H1 (cell line): ENCODE data around the gene TNIK. TPM values are rescaled to one million over a fixed set of nuclear protein-coding genes. Genes with fewer than 3 reads are reported as not detected.

Source experiments
- CTCF ChIA-PET: fragments of 300-600 bp; sonication (Branson Sonifier 250); formaldehyde crosslinking; loops from one replicate; lab custom pipeline; 2021; ENCODE audit not compliant: partially characterized antibody; lab: Charles Lee
- POLR2A ChIA-PET: fragments of 300-600 bp; sonication (Branson Sonifier 250); formaldehyde crosslinking; loops from one replicate; lab custom pipeline; 2021; ENCODE audit warnings: inconsistent platforms; ENCODE audit not compliant: partially characterized antibody; lab: Charles Lee
- DNase-seq, 2 experiments: peaks; one replicate each; pipeline versions ENCODE4 v3.0.0 to v3.0.0-alpha.2; 2010 to 2022; ENCODE audit warnings: low spot score in 2 of 2, low read depth in 1 of 2, mixed read lengths in 1 of 2
- FAIRE-seq: peaks from 2 replicates; lab custom pipeline; 2011; peaks lifted over from hg19 to GRCh38; lab: Jason Lieb, UNC
- H2AFZ ChIP-seq: 2 replicates; pipeline ENCODE4 v1.8.1; 2012; ENCODE audit warnings: low read length, inconsistent platforms
- H2AK5ac ChIP-seq: 2 replicates; pipeline ENCODE4 v1.6.1; 2013; ENCODE audit warnings: low read depth, low read length
- H2BK120ac ChIP-seq: replicated peaks from 2 replicates; pipeline ENCODE3; 2013; ENCODE audit warnings: low read depth, low read length, inconsistent platforms
- H2BK12ac ChIP-seq: 2 replicates; pipeline ENCODE4 v1.6.1; 2013; ENCODE audit warnings: low read depth, low read length
- H2BK15ac ChIP-seq: 2 replicates; pipeline ENCODE4 v1.6.1; 2013; ENCODE audit warnings: low read length
- H2BK20ac ChIP-seq: 2 replicates; pipeline ENCODE4 v1.6.1; 2013; ENCODE audit warnings: low read length
- H2BK5ac ChIP-seq: 2 replicates; pipeline ENCODE4 v1.6.1; 2013; ENCODE audit warnings: low read depth, low read length
- H3K14ac ChIP-seq: 2 replicates; pipeline ENCODE4 v1.6.1; 2013; ENCODE audit warnings: inconsistent platforms; ENCODE audit not compliant: insufficient read length
- H3K18ac ChIP-seq: 2 replicates; pipeline ENCODE4 v1.6.1; 2013; ENCODE audit warnings: low read length; ENCODE audit errors: extremely low read depth
- H3K23ac ChIP-seq: 2 replicates; pipeline ENCODE4 v1.6.1; 2013; ENCODE audit warnings: inconsistent platforms; ENCODE audit not compliant: insufficient read length
- H3K23me2 ChIP-seq: 2 replicates; pipeline ENCODE4 v1.6.1; 2013; ENCODE audit warnings: low read depth, low read length
- H3K27ac ChIP-seq: 2 replicates; pipeline ENCODE4 v1.6.1; 2011; ENCODE audit warnings: low read depth, low read length, inconsistent platforms
- H3K27me3 ChIP-seq, 4 experiments: replicated peaks in 1 of 4; 1 replicate in 1 of 4; 2 replicates in 3 of 4; pipeline versions ENCODE4 v1.6.1 to v1.8.1; 2011 to 2013; ENCODE audit warnings: low read length in 3 of 4, mild to moderate bottlenecking in 3 of 4, inconsistent platforms in 2 of 4, mixed read lengths in 2 of 4, moderate library complexity in 1 of 4; ENCODE audit not compliant: control insufficient read depth in 3 of 4, insufficient read depth in 3 of 4; ENCODE audit errors: extremely low read depth in 1 of 4
- H3K36me3 ChIP-seq, 4 experiments: 2 replicates each; pipeline versions ENCODE4 v1.6.1 to v1.8.1; 2011 to 2013; ENCODE audit warnings: mild to moderate bottlenecking in 4 of 4, low read length in 3 of 4, moderate library complexity in 2 of 4, control low read depth in 1 of 4, inconsistent platforms in 1 of 4; ENCODE audit not compliant: insufficient read depth in 4 of 4, control insufficient read depth in 2 of 4
- H3K4ac ChIP-seq: replicated peaks from 2 replicates; pipeline ENCODE3; 2013; ENCODE audit warnings: low read length, low read depth, mixed read lengths, inconsistent platforms; ENCODE audit not compliant: insufficient read length
- H3K4me1 ChIP-seq, 4 experiments: replicated peaks in 1 of 4; 1 replicate in 1 of 4; 2 replicates in 3 of 4; pipeline versions ENCODE4 v1.6.1 to v1.8.1; 2011 to 2013; ENCODE audit warnings: low read length in 3 of 4, inconsistent platforms in 2 of 4, mixed read lengths in 1 of 4; ENCODE audit not compliant: insufficient read depth in 4 of 4, control insufficient read depth in 3 of 4
- H3K4me2 ChIP-seq, 2 experiments: 2 replicates each; pipeline versions ENCODE4 v1.6.1 to v1.8.1; 2011 to 2013; ENCODE audit warnings: low read depth in 2 of 2, low read length in 2 of 2, control low read depth in 1 of 2, inconsistent platforms in 1 of 2, mild to moderate bottlenecking in 1 of 2; ENCODE audit not compliant: insufficient read depth in 1 of 2
- H3K4me3 ChIP-seq, 4 experiments: fragments of 200-600, 300-600 bp in 1 of 4; sonication (generic), shearing (Covaris generic), sonication (Bioruptor Twin) in 1 of 4; 2 replicates each; pipeline versions ENCODE4 v1.5.1 to v1.8.1; 2011 to 2016; ENCODE audit warnings: low read length in 4 of 4, low read depth in 3 of 4, control low read depth in 2 of 4, inconsistent platforms in 2 of 4, mild to moderate bottlenecking in 2 of 4, mixed read lengths in 1 of 4, moderate library complexity in 1 of 4; ENCODE audit not compliant: insufficient read depth in 2 of 4; ENCODE audit errors: extremely low read depth in 1 of 4
- H3K56ac ChIP-seq: replicated peaks from 2 replicates; pipeline ENCODE3; 2013; ENCODE audit warnings: low read depth, mild to moderate bottlenecking, mixed read lengths, low read length, inconsistent platforms; ENCODE audit not compliant: insufficient read length
- H3K79me1 ChIP-seq: 2 replicates; pipeline ENCODE4 v1.6.1; 2013; ENCODE audit warnings: low read depth, low read length, control low read depth
- H3K79me2 ChIP-seq, 2 experiments: 2 replicates each; pipeline versions ENCODE4 v1.6.1 to v1.8.1; 2012 to 2013; ENCODE audit warnings: low read length in 2 of 2, mild to moderate bottlenecking in 2 of 2, inconsistent platforms in 1 of 2; ENCODE audit not compliant: insufficient read depth in 2 of 2, control insufficient read depth in 1 of 2
- H3K9ac ChIP-seq, 4 experiments: replicated peaks in 1 of 4; 1 replicate in 1 of 4; 2 replicates in 3 of 4; pipeline versions ENCODE4 v1.6.1 to v1.8.1; 2011 to 2013; ENCODE audit warnings: low read depth in 3 of 4, low read length in 3 of 4, control low read depth in 2 of 4, mild to moderate bottlenecking in 2 of 4, moderate library complexity in 2 of 4, inconsistent platforms in 1 of 4; ENCODE audit errors: extremely low read depth in 1 of 4
- H3K9me3 ChIP-seq, 2 experiments: 2 replicates each; pipeline versions ENCODE4 v1.6.1 to v1.8.1; 2012 to 2013; ENCODE audit warnings: mild to moderate bottlenecking in 2 of 2, moderate library complexity in 2 of 2, control low read depth in 1 of 2, inconsistent platforms in 1 of 2, low read depth in 1 of 2, low read length in 1 of 2, mixed read lengths in 1 of 2; ENCODE audit not compliant: insufficient read depth in 2 of 2
- H4K20me1 ChIP-seq, 2 experiments: replicated peaks in 1 of 2; 2 replicates each; pipeline versions ENCODE3 to v1.8.1; 2011 to 2013; ENCODE audit warnings: inconsistent platforms in 2 of 2, low read length in 2 of 2, mild to moderate bottlenecking in 1 of 2; ENCODE audit not compliant: insufficient read depth in 2 of 2, control insufficient read depth in 1 of 2
- H4K5ac ChIP-seq: 2 replicates; pipeline ENCODE4 v1.6.1; 2013; ENCODE audit warnings: low read length, low read depth, mixed read lengths, inconsistent platforms; ENCODE audit not compliant: insufficient read length
- H4K8ac ChIP-seq: 2 replicates; pipeline ENCODE4 v1.8.0; 2013; ENCODE audit warnings: mild to moderate bottlenecking, moderate library complexity, low read length, inconsistent platforms; ENCODE audit not compliant: insufficient read depth; ENCODE audit errors: extremely low read depth
- H4K91ac ChIP-seq: replicated peaks from 2 replicates; pipeline ENCODE3; 2013; ENCODE audit warnings: low read length, mixed read lengths, inconsistent platforms; ENCODE audit not compliant: insufficient read length
- SUZ12 ChIP-seq: fragments of 200-600 bp; sonication (generic); IDR thresholded peaks from 2 replicates; pipeline ENCODE4 v1.6.1; 2012; ENCODE audit warnings: mild to moderate bottlenecking, inconsistent platforms, low read length, moderate library complexity, mixed read lengths
- WGBS, 2 experiments: shearing (Covaris generic) in 1 of 2; methylation state at CpG; one replicate each; pipeline versions ENCODE4 v1.1.6 to v1.1.7; 2013 to 2015; ENCODE audit warnings: low lambda C conversion rate in 2 of 2, mixed read lengths in 2 of 2, inconsistent platforms in 1 of 2, low coverage in 1 of 2, missing lambda C conversion rate in 1 of 2; ENCODE audit not compliant: insufficient replicate concordance in 2 of 2, insufficient coverage in 1 of 2, insufficient read length in 1 of 2; ENCODE audit errors: extremely low coverage in 1 of 2, missing lambda C conversion rate in 1 of 2; 5-methylcytosine and 5-hydroxymethylcytosine counted together
- polyA plus RNA-seq, 7 experiments: library from polyadenylated mRNA; depleted of rRNA in 3 of 7; stranded (reverse) in 5 of 7; unstranded in 2 of 7; fragments of >200 nt in 5 of 7; fragments of 200-250 nt in 2 of 7; gene quantifications; 1 replicate in 5 of 7; 2 replicates in 1 of 7; 4 replicates in 1 of 7; pipeline versions ENCODE4 v1.2.1 to v1.2.3, GENCODE V29; 2011 to 2013; ENCODE audit warnings: missing spikeins in 2 of 7, mixed read lengths in 2 of 7
- total RNA-seq: library from RNA; stranded (reverse); fragmentation: NEBNext Ultra II Directional; extraction: Animal tissue kit (Norgen Biotek cat#: 25700); gene quantifications from 2 replicates; pipeline ENCODE4 v1.2.1, GENCODE V29; 2021

The TNIK gene
- total and polyA plus RNA-seq, 2 of the 8 experiments (the other 6 are each of a cell fraction or from before 2014, with no cell fraction given): 7.4 to 42.0 TPM

GRCh38 chr3:171044384-171044783 lies 415.8 kb downstream of the TNIK start:
- H4K20me1 ChIP-seq: no peaks in the 10 kb centered on the region
- ChIA-PET CTCF (interaction anchor here (1.3 kb wide), 1 partner anchor 26 kb away, joined by 3 read pairs; no protein-coding TSS in a partner anchor), POLR2A (no interaction called here)
- no peaks in the 10 kb centered on the region for H3K9me3 ChIP-seq
- FAIRE-seq (no peak), DNase-seq (no peak)
- no peak overlapping the region for H2AK5ac ChIP-seq
- H2AFZ ChIP-seq: no peak overlapping the region
- H3K79me1 ChIP-seq: no peaks in the 10 kb centered on the region
- no peak overlapping the region for H3K18ac ChIP-seq
- WGBS, 2 experiments: 52% methylated on average over 1 of the region's 1 CpG; no CpG with 5 or more reads in 1 of the 2 experiments
- H3K27me3 ChIP-seq: no peaks in the 10 kb centered on the region
- H2BK5ac ChIP-seq: no peak overlapping the region
- H3K9ac ChIP-seq: no peak overlapping the region
- no peak overlapping the region for H2BK120ac ChIP-seq
- no peaks in the 10 kb centered on the region for H3K79me2 ChIP-seq
- H3K4ac ChIP-seq: no peak overlapping the region
- no peak overlapping the region for H3K14ac ChIP-seq
- no peak overlapping the region for H2BK12ac ChIP-seq
- no peaks in the 10 kb centered on the region for H3K4me1 ChIP-seq
- no peak overlapping the region for H3K56ac ChIP-seq
- no peak overlapping the region for H3K4me3 ChIP-seq
- no peak overlapping the region for H4K5ac ChIP-seq
- no peak overlapping the region for H3K27ac ChIP-seq
- no peak overlapping the region for H2BK15ac ChIP-seq
- no peak overlapping the region for H3K4me2 ChIP-seq
- no peaks in the 10 kb centered on the region for H3K23me2 ChIP-seq
- no peak overlapping the region for H3K23ac ChIP-seq
- H4K8ac ChIP-seq: no peak overlapping the region
- no peak overlapping the region for H2BK20ac ChIP-seq
- no peaks in the 10 kb centered on the region for H3K36me3 ChIP-seq
- H4K91ac ChIP-seq: no peak overlapping the region
- TF ChIP-seq SUZ12: no peak
